Measurements from ENCODE around the gene GUCY1A2.
"Not testable (repeated sequence)": the region's sequence is repeated elsewhere in the genome, so short reads cannot be mapped to it uniquely, and the experiment has no call there.

GRCh38 chr11:106777302-106777701, 241.0 kb downstream of the GUCY1A2 start:
- TF ChIP-seq, protein P1, sequence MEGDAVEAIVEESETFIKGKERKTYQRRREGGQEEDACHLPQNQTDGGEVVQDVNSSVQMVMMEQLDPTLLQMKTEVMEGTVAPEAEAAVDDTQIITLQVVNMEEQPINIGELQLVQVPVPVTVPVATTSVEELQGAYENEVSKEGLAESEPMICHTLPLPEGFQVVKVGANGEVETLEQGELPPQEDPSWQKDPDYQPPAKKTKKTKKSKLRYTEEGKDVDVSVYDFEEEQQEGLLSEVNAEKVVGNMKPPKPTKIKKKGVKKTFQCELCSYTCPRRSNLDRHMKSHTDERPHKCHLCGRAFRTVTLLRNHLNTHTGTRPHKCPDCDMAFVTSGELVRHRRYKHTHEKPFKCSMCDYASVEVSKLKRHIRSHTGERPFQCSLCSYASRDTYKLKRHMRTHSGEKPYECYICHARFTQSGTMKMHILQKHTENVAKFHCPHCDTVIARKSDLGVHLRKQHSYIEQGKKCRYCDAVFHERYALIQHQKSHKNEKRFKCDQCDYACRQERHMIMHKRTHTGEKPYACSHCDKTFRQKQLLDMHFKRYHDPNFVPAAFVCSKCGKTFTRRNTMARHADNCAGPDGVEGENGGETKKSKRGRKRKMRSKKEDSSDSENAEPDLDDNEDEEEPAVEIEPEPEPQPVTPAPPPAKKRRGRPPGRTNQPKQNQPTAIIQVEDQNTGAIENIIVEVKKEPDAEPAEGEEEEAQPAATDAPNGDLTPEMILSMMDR (conservative IDR thresholded peaks at IDR 0.05): not testable (repeated sequence)
- not testable (repeated sequence) for TF ChIP-seq ZFX (IDR thresholded peaks at IDR 0.05)
